ENCODE results near the gene PTCRA.

Gene PTCRA

GRCh38 chr6:42974919-42975505 is 59.2 kb downstream of the PTCRA start:
- no peak for DNase-seq (ENCODE audit: insufficient read length, low spot score)
- no peak for FAIRE-seq
- TF ChIP-seq CTCF (IDR thresholded peaks at IDR 0.05; ENCODE audit: insufficient read depth, missing control alignments): no peak
